Daoy (cell line): ENCODE results near the gene CNOT11. TPM values are rescaled to one million over a fixed set of nuclear protein-coding genes. Genes with fewer than 3 reads are reported as not detected.
"Not testable (repeated sequence)": the region's sequence is repeated elsewhere in the genome, so short reads cannot be mapped to it uniquely, and the experiment has no call there.

ENCODE experiments used
- DNase-seq: peaks from one replicate; pipeline ENCODE4 v3.0.0-alpha.2; 2015; ENCODE audit warnings: low read depth
- total RNA-seq: library from RNA; depleted of rRNA; stranded (reverse); fragments of >200 nt; shearing (Covaris generic); gene quantifications from 2 replicates; pipeline ENCODE4 v1.2.3, GENCODE V29; 2014; rRNA removed

CNOT11 gene
- 36.4 and 46.3 TPM in 2 replicates for total RNA-seq

DNA sequence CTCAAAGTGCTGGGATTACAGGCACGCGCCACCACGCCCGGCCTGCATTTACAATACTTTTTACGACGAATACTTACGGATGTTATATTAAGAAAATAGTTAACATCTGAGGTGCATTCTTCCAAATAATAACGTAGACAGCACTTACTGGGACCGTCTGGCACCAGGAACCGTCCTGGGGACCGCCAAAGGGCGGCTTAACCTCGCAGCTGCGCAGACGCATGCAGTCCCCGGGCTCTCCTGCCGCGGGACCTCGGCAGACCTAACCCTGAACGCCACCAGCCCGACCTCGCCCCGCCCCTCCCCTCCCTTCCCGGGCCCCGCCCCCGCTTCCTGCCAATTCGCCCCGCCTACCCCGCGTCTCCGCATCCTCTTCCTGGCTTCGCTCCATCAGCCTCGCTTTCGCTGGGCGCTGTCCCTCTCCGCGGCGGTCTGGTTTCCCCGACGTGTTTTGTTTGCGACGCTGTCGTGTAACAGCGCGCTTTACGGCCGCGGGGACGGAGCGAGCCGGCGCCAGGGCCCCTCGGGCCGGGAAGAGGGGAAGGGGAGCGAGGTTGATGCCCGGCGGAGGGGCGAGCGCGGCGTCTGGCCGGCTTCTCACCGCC, at the start of gene CNOT11:
TSS of gene CNOT11 (plus strand) at position 479 of the 605 bp plus-strand sequence. CDS start at position 558, 79 bp downstream.
- DNase-seq: peak; percentile 98

DNA sequence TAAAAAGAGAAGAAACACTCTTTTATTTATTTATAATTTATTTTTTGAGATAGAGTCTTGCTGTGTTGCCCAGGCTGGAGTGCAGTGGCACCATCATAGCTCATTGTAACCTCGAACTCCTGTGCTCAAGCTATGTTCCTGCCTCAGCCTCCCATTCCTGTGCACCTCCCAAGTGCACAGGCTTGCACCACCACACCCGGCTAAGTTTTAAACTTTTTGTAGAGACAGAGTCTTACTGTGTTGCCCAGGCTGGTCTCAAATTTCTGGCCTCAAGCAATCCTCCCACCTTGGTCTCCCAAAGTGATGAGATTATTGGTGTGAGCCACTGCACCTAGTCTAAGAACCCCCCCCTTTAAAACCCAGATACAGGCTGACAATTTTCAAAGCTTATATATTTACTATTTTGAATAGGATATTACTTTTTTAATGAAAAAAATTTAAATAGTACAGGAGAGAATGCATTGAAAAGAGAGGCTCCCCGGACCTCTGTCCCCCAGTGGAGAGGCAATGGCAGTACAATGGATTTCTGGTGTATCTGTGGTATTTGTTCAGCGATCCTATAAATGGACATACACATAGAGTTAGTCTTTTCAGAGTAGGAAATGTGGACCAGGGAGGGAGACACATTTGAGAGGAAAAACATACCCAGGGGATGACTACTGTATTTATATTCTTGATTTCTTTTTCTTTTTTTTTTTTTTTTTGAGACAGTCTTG, 48.1 kb upstream of the CNOT11 start:
- no peak for DNase-seq

DNA sequence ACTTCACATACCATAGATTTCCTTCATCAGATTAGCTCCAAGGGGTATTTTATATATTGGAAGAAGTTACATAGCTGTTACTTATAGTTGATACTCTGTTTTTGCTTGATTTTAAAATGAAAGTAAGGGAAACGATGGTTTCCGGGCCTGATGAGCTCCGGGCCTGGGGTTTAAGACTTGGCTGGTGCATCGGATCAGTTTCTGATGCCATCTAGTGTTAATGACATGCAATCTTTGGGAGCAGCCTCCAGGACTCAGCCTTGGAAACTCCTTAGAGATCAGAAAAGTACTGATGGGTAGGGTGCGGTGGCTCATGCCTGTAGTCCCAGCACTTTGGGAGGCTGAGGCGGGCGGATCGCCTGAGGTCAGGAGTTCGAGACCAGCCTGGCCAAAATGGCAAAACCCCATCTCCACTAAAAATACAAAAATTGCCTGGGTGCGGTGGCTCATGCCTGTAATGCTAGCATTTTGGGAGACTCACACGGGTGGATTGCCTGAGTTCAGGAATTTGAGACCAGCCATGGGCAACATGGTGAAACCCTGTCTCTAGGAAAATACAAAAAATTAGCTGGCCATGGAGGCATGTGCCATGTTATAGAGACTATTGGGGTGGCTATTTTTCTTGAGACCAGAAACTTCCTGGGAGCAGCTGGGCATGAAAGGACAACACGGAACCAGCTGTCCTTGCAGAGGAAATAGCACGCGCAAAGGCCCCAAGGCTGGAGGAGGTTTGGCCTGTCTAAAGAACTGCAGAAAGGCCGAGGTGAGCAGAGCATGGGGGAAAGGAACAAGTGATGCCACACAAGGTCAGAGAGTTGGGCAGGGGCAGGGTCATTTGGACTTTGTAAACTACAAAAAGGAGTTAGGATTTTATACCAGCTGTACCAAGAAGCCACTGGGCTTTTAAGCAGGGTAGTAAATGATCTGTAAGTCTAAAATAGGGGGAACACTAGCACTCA, 46.9 kb upstream of the CNOT11 start:
- DNase-seq: peak; percentile 79

DNA sequence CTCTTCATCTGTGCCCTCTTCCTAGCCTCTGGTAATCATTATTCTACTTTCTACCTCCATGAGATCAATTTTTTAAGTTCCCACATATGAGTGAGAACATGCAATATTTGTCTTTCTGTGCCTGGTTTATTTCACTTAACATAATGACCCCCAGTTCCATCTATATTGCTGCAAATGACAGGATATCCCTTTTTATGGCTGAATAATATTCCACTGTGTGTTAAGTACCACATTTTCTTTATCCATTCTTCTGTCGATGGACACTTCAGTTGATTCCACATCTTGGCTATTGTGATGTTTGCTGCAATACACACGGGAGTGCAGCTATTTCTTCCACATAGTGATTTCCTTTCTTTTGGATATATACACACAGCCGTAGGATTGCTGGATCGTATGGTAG, 43.9 kb upstream of the CNOT11 start:
- no peak for DNase-seq

DNA sequence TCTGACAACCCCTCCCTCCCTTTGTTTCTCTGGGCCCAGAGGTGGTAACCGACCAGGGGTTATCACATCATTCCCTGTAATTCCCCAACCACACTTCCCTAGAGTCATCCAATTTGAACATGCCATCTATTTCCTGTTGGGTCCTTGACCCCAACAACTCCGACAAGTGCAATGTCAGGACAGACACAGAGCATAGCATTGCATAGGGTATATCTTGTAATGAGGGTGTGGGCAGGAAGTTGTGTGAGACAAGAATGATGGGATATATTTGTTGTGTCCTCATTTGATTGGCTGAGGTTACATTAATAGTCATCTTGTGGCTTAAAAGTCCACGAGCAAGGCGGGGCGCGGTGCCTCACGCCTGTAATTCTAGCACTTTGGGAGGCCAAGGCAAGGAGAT, 33.4 kb upstream of the CNOT11 start:
- DNase-seq: peak; percentile 21

DNA sequence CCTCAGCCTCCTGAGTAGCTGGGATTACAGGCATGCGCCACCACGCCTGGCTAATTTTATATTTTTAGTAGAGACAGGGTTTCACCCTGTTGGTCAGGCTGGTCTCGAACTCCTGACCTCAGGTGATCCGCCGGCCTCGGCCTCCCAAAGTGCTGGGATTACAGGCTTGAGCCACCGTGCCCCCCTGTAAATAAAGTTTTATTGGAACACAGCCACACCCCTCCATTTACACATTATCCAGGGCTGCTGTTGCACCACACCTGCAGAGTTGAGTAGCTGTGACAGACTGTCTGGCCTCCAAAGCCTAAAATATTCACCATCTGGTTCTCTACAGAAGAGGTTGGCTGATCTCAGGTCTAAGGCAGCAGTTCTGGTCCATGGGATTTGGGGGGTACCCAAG, 32.6 kb upstream of the CNOT11 start:
- not testable (repeated sequence) for DNase-seq

DNA sequence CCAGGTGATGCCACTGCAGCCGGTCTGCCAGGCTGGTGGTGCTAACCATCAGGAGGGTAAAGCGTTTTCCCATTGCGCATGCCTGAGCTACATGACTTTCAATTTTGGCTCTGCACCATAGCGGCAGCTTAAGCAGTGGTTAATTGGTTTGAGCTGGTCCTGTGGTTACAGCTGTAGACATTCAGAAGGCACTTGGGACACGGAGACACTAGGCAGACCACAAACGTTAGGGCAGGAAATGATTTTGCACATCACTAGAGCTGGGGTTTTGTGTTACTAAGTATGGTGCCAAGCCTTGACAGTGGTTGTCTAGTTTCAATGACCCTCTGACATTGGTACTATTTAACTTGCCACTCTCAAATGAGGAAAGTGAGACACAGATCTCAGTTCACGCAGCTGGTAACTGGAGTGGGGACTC, 28.9 kb upstream of the CNOT11 start:
- DNase-seq: peak; percentile 67

DNA sequence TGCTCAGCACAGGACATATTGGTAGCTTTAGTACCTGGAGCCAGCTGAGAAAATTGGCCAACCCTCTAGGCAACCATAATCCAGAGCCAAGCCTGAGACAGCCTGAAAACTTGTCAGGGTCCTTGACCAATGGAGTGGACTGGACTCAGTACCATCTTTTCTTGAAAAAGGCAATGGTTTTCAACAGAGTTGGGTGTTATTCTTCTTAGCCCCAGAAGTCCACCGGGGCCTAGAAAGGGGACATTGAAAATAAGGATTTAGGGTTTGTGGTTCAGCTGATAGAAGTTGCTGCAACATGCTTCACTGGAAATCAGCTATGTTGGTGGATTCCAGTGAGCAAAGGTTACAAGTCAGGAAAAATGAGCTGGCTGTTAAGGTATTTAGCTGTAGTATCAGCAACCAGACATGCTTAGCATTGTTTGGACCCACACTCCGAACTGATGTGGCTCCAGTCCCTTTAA, 22.1 kb upstream of the CNOT11 start:
- DNase-seq: no peak

DNA sequence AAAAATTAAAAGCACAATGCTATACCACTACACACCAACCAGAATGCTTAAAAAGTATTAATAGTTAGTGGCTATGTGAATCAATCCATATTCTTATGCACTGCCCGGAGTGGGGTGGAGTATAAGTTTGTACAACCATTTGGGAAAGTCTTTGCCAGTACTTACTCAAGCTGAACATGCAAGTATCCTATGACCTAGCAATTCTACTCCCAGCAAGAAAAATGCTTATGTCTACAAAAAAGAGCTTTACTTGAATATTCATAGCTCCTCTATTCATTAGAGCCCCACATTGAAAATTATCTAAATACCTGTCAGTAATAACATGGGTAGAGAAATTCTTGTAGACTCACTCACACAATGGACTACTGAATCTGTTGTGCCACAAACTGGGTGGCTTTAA, 21.4 kb upstream of the CNOT11 start:
- DNase-seq: no peak

DNA sequence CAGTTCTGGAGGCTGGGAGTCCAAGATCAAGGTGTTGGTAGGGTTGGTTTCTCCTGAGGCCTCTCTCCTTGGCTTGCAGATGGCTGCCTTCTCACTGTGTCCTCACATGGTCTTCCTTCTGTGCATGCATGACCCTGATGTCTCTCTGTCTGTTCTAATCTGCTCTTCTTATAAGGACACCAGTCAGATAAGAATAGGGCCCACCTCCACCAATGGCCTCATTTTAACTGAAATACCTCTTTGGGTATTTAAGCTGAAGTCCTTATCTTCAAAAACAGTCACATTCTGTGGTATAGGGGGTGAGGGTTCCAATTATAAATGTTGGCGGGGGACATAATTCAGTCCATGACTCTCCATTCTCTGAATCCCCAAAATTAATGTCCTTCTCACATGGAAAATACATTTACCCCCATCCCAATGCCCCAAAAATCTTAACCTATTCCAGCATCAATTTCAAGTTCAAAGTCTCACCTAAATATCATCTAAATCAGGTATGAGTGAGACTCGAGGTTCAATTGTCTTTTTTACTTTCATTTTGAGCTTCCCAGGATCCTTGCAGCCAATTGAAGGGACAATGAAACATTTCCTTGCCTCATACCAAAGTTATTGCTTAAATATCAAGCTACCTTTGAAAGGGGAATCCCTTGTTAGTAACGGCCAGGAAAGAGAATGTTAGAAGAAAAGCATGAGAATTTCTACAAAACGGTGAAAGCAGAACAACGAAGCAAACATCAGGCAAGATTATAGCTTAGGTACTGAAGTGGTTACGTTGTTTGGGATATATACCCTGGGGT, 20.6 kb upstream of the CNOT11 start:
- no peak for DNase-seq

DNA sequence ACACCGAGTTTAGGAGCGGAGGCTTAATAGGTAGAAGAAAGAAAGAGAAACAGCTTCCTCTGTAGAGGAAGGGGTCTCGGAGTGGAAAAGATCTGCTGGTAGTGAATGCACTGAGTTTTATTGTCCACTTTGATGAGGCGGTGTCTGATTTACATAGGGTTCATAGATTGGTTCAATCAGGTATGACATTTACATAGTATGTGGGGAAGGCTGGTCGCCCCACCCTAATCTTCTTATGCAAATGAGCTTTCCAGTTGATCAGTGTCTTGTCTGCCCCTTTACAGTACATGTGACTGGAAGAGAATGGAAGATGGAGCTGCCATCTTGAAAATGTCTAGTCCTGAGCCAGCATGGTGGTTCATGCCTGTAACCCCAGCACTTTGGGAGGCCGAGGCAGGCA, 19.9 kb upstream of the CNOT11 start:
- no peak for DNase-seq

DNA sequence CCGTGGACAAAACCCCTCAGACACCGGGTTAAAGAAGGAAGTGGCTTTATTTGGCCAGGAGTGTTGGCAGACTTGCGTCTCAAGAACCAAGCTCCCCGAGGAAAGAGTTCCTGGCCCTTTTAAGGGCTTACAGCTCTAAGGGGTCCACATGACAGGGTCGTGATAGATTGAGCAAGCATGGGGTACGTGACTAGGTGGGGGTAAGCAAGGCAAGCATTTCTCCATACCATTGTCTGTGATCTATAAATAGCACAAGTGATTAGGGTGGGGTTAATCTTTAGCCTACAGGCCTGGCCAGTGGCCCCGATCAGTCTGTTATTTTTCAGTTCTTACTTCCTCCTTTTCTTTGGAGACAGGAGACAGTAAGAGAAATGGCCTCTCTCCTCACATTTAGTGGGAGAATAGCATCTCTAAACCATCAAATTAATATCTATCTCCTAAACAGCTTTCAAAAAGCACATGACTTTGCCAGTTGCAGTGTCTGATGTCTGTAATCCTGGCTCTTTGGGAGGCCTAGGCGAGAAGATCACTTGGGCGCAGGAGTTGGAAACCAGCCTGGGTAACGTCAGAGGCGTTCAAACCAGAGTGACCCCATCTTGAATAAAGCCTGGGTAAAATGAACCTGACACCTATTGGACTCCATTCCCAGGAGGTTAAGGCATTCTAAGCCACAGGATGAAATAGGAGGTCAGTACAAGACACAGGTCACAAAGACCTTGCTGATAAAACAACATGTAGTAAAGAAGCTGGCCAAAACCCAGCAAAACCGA, 18.3 kb upstream of the CNOT11 start:
- DNase-seq: no peak

DNA sequence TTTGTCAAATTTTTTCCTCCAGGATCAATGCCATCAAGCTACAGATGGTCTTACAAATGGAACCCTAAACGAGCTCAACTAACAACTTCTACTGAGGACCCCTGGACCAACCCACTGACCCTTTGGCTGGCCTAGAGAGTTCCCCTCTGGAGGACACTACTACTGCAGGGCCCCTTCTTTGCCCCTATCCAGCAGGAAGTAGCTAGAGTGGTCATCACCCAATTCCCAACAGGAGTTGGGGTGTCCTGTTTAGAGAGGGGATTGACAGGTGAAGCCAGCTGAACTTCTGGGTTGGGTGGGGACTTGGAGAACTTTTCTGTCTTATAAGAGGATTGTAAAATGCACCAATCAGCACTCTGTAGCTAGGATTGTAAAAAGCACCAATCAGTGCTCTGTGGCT, 16.7 kb upstream of the CNOT11 start:
- DNase-seq: not testable (repeated sequence)

DNA sequence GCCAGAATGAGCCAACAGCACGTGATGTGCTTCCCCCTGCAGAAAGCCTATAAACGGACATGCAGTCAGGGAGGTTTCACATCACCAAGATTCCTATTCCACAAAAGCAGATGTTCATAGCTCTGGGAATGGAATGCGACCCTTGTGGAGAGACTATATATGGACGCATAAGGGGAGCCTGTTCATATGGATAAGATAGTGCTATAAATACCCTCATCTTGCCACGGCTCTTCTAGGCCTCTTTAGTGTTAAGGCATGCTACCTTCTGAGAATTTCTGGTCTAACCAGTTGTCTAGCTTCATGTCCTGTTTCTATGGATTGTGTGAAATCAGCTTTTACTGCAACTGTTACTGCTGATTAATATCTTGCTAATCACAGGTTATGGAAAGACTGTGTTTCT, 14.7 kb upstream of the CNOT11 start:
- DNase-seq: not testable (repeated sequence)

DNA sequence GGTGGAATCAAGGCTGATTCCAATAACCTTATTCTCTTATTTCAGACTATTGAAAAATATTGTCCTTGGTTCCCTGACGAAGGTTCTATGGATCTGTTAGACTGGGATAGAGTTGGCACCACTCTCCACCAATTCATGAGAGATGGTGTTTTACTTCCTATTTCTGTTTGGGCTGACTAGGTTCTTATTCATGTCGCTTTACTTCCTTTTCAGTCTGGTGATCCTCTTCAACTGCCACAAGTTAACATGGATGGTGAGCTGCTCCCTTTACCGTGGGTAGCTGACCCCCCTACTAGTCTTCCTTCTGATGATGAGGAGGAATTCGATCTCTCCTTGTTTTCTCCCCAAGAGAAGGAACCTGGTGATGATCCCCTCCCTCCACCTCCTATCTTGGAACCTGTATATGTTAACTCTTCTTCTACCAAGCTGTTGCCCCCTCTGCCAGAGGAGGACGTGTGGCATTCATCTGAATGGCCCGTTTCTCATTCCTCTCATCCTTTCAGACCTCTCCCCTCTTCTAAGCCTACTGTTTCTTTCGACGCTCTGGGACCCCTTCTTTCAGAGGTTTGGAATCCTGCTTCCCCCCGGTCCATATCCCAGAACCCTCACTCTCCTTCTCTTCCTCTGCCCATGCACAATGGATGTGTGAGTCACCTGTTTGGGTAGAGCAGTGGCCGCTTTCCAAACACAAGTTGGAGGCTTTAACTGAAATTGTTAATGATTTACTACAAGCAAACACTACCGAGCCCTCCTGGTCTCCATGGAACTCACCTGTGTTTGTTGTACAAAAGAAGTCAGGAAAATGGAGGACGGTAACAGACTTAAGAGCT, 13.5 kb upstream of the CNOT11 start:
- no peak for DNase-seq

DNA sequence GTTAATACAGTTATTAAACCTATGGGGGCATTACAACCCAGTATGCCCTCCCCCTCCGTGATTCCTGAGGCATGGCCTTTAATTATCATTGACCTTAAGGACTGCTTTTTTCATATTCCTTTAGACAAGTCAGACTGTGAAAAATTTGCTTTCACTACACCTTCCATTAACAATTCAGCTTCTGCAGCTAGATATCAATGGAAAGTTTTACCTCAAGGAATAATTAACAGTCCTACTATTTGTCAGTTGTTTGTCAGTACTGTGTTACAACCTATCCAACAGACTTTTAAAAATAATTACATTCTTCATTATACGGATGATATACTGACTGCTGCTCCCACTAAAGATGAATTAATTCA, 12.9 kb upstream of the CNOT11 start:
- not testable (repeated sequence) for DNase-seq

DNA sequence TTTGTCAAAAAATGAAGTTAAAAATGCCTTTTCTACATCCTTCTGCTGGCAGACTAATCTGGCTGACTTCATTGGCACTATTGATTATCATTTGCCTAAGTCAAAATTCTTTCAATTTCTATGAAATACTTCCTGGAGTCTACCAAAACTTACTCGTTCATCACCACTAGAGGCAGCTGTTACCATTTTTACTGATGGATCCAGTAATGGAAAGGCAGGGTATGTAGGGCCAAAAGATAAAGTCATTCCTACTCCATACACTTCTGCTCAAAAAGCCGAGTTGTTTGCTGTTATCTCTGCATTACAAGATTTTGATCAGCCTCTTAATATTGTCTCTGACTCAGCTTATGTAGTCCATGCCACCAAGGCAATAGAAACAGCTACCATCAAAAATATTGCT, 12.0 kb upstream of the CNOT11 start:
- not testable (repeated sequence) for DNase-seq

DNA sequence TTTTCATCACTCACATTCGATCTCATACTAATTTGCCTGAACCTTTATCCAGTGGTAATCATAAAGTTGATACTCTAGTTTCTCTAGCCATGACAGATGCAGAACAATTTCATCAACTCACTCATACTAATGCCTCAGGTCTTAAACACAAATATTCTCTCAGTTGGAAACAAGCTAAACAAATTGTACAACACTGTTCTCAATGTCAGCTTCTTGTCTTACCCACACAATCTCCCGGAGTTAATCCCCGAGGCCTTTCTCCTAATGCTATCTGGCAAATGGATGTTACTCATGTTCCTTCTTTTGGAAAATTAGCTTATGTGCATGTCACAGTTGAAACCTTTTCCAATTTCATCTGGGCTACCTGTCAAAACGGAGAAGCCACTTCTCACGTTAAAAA, 11.5 kb upstream of the CNOT11 start:
- DNase-seq: no peak

DNA sequence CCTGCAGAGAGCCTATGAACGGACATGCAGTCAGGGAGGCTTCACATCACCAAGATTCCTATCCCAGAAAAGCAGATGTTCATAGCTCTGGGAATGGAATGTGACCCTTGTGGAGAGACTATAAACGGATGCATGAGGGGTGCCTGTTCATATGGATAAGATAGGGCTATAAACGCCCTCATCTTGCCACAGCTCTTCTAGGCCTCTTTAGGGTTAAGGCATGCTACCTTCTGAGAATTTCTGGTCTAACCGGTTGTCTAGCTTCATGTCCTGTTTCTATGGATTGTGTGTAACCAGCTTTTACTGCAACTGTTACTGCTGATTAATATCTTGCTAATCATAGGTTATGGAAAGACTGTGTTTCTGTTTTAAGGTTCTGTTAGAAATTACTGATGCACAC, 8.3 kb upstream of the CNOT11 start:
- DNase-seq: not testable (repeated sequence)

DNA sequence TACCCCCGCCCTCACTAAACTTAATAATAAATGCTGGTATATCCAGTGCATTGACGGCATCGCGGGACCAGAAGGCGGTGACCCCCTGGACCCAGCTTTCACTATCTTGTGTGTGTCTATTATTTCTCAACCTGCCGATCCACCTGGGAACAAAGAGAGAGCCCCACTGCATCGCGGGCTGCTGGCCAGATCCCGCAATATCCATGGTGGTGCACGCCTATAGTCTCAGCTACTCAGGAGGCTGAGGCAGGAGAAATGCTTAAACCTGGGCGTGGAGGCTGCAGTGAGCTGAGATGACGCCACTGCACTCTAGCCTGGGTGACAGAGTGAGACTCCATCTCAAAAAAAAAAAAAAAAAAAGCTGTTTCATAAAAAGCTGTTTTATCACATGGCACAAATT, 7.8 kb upstream of the CNOT11 start:
- not testable (repeated sequence) for DNase-seq
